Neural progenitor cell (in vitro differentiated cells): ENCODE data around the gene SPTB. TPM values are rescaled to one million over a fixed set of nuclear protein-coding genes. Genes with fewer than 3 reads are reported as not detected.

ENCODE experiments used
- DNase-seq: peaks from one replicate; pipeline ENCODE4 v3.0.0-alpha.2; 2016; ENCODE audit warnings: low spot score
- H2AFZ ChIP-seq: fragments of 200-600 bp; sonication (generic); replicated peaks from 2 replicates; pipeline ENCODE4 v1.6.1; 2016; ENCODE audit warnings: antibody characterized with exemption
- H3F3A ChIP-seq: fragments of 200-600 bp; sonication (generic); 2 replicates; pipeline ENCODE4 v1.6.1; 2016; ENCODE audit warnings: antibody characterized with exemption, low read depth
- H3K27ac ChIP-seq: fragments of 200-600 bp; sonication (generic); 2 replicates; pipeline ENCODE4 v1.5.1; 2016; ENCODE audit warnings: mild to moderate bottlenecking
- H3K27me3 ChIP-seq: fragments of 200-600 bp; sonication (generic); 2 replicates; pipeline ENCODE4 v1.6.1; 2016; ENCODE audit warnings: mild to moderate bottlenecking, moderate library complexity
- H3K36me3 ChIP-seq: fragments of 200-600 bp; sonication (generic); 2 replicates; pipeline ENCODE4 v1.5.1; 2016
- H3K4me1 ChIP-seq: fragments of 200-600 bp; sonication (generic); 2 replicates; pipeline ENCODE4 v1.6.1; 2016; ENCODE audit warnings: mixed run types
- H3K4me2 ChIP-seq: fragments of 200-600 bp; sonication (generic); 2 replicates; pipeline ENCODE4 v1.6.1; 2016
- H3K4me3 ChIP-seq: fragments of 200-600 bp; sonication (generic); 2 replicates; pipeline ENCODE4 v1.5.1; 2016
- H3K79me2 ChIP-seq: fragments of 200-600 bp; sonication (generic); 2 replicates; pipeline ENCODE4 v1.6.1; 2016; ENCODE audit warnings: low read depth
- H3K9ac ChIP-seq: fragments of 200-600 bp; sonication (generic); 2 replicates; pipeline ENCODE4 v1.6.1; 2016
- H3K9me3 ChIP-seq: fragments of 200-600 bp; sonication (generic); 2 replicates; pipeline ENCODE4 v1.5.1; 2016; ENCODE audit warnings: low read depth
- H4K20me1 ChIP-seq: fragments of 200-600 bp; sonication (generic); 2 replicates; pipeline ENCODE4 v1.6.1; 2016; ENCODE audit warnings: low read depth
- H3K27ac Mint-ChIP-seq: 3 replicates; pipeline ENCODE4 v1.8.0; 2021; ENCODE audit warnings: mixed read lengths
- H3K27me3 Mint-ChIP-seq: 2 replicates; pipeline ENCODE4 v1.8.0; 2022; ENCODE audit warnings: low read depth, mild to moderate bottlenecking, inconsistent platforms, moderate library complexity, mixed read lengths; ENCODE audit not compliant: insufficient read depth
- H3K36me3 Mint-ChIP-seq: 3 replicates; pipeline ENCODE4 v1.8.0; 2021; ENCODE audit warnings: mixed read lengths
- H3K4me1 Mint-ChIP-seq: 3 replicates; pipeline ENCODE4 v1.8.0; 2021; ENCODE audit warnings: mixed read lengths
- H3K4me3 Mint-ChIP-seq: 3 replicates; pipeline ENCODE4 v1.8.0; 2021; ENCODE audit warnings: mild to moderate bottlenecking, moderate library complexity, mixed read lengths
- H3K9me3 Mint-ChIP-seq: 3 replicates; pipeline ENCODE4 v1.8.0; 2020; ENCODE audit warnings: mixed read lengths
- EZH2 ChIP-seq: fragments of 200-600 bp; sonication (generic); IDR thresholded peaks from 2 replicates; pipeline ENCODE4 v1.6.1; 2017; ENCODE audit warnings: antibody characterized with exemption, mild to moderate bottlenecking, moderate library complexity
- EZH2phosphoT487 ChIP-seq: fragments of 200-600 bp; sonication (generic); IDR thresholded peaks from 2 replicates; pipeline ENCODE4 v1.6.1; 2017; ENCODE audit warnings: antibody characterized with exemption
- total RNA-seq: library from RNA; depleted of rRNA; stranded (reverse); fragments of >200 nt; gene quantifications from 2 replicates; pipeline ENCODE4 v1.2.3, GENCODE V29; 2015; ENCODE audit warnings: low replicate concordance
- TF ChIP-seq, protein P1 (sequence below): fragments of 200-600 bp; sonication (generic); IDR thresholded peaks from 2 replicates; pipeline ENCODE4 v1.5.1; 2017; ENCODE audit warnings: antibody characterized with exemption, mild to moderate bottlenecking

The SPTB gene
- total RNA-seq, 1 donor from 2014 or later, result 0.09 TPM

DNA sequence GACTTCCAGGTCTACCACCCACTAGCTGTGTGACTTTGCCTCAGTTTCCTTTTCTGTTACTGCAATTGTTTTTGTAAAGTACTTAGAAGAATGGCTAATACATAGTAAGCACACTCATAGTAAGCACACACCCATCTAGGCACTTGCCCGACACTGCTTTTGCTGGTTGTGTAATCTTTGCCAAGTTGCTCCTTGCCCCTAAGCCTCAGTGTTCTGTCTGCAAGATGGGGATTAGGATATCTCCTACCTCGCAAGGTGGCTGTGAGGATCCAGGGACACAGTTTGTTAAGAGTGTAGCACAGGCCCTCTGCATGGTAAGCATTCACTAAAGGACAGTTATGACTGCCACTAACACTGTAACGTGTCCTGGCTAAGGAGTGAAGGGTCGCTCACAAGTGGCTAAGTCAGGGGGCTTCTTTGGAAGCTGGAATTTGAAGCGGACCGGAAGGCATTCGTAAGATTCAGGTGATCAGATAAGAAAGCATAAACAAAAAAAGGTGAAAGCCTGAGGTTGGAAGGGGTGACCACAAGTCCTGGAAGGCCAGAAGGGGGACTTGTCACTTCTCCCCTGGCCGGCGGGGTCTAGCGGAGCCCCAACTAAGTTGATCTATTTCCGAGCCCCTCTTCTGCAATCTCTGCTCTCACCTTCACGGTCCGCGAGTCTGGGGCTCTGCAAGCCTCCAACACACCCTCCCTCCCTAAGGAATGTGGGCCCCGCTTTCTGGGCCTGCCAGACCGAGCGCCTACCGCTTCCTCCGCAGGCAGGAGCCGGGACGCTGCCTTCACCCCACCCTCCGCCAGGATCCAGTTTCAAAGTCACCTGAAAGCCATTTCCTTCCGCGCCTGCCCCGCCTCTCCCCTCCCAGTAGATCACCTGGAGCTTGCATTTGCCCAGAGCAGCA is 177.0 kb downstream of the SPTB start:
- peaks cover 22% of the 10 kb centered on the region for H4K20me1 ChIP-seq
- no peaks in the 10 kb centered on the region for H3K36me3 ChIP-seq
- H3K36me3 Mint-ChIP-seq, result no peaks in the 10 kb centered on the region
- peaks cover 62% of the 10 kb centered on the region for H3K4me1 Mint-ChIP-seq
- H3K9ac ChIP-seq, result no peak overlapping the region
- H3K9me3 Mint-ChIP-seq, result no peaks in the 10 kb centered on the region
- peaks cover 68% of the 10 kb centered on the region for H3K4me1 ChIP-seq
- peak overlapping the region; percentile 82 for H3K4me3 ChIP-seq
- no peaks in the 10 kb centered on the region for H3K9me3 ChIP-seq
- peaks cover 28% of the 10 kb centered on the region for H3K27me3 Mint-ChIP-seq
- H3K4me3 Mint-ChIP-seq, result peak overlapping the region; percentile 77
- DNase-seq, result peak; percentile 83
- H3K27me3 ChIP-seq, result peaks cover 21% of the 10 kb centered on the region
- H3F3A ChIP-seq, result peaks cover 59% of the 10 kb centered on the region
- no peak overlapping the region for H2AFZ ChIP-seq
- H3K79me2 ChIP-seq, result peaks cover 36% of the 10 kb centered on the region
- peak overlapping the region; percentile 93 for H3K4me2 ChIP-seq
- TF ChIP-seq, protein P1, sequence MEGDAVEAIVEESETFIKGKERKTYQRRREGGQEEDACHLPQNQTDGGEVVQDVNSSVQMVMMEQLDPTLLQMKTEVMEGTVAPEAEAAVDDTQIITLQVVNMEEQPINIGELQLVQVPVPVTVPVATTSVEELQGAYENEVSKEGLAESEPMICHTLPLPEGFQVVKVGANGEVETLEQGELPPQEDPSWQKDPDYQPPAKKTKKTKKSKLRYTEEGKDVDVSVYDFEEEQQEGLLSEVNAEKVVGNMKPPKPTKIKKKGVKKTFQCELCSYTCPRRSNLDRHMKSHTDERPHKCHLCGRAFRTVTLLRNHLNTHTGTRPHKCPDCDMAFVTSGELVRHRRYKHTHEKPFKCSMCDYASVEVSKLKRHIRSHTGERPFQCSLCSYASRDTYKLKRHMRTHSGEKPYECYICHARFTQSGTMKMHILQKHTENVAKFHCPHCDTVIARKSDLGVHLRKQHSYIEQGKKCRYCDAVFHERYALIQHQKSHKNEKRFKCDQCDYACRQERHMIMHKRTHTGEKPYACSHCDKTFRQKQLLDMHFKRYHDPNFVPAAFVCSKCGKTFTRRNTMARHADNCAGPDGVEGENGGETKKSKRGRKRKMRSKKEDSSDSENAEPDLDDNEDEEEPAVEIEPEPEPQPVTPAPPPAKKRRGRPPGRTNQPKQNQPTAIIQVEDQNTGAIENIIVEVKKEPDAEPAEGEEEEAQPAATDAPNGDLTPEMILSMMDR, result no peak
- TF ChIP-seq EZH2 (no peak), EZH2phosphoT487 (no peak)
- no peak overlapping the region for H3K27ac ChIP-seq
- H3K27ac Mint-ChIP-seq, result no peak overlapping the region

DNA sequence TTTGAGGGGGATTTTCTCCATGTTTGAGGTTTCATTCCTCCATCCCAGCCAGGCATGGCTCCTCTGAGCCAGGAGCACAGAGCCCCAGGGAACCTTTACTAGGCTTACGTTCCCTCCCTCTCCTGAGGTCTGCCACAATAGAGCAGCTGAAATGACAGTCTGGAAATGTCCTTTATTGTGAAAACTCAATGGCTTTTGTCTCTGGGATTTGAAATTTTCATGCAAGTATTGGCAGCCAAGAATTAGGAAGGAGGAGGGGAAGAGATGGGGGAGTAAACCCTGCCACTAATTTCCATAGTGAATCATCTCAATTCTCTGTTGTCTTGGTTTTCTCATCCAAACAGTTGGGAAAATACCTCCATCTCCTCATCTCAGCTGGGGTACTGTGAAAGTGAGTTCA is 178.0 kb downstream of the SPTB start:
- peaks cover 57% of the 10 kb centered on the region for H3K4me1 ChIP-seq

DNA sequence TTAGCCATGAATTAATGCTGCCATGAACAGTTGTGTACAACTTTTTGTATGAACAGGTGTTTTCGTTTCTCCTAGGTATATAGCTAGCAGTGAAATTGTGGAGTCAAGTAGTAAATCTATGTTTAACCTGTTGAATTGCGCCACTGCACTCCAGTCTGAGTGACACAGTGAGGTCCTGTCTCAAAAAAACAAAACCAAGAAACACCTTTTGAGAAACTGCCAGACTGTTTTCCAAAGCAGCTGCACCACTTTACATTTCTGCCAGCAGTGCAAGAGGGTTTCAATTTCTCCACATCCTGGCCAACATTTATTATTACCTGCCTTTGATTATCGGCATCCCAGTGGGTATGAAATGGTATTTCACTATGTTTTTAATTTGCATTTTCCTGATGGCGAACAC is 178.8 kb downstream of the SPTB start:
- Mint-ChIP-seq H3K4me1 (peaks cover 44% of the 10 kb centered on the region), H3K27ac (no peak overlapping the region), H3K9me3 (no peaks in the 10 kb centered on the region), H3K27me3 (peaks cover 22% of the 10 kb centered on the region), H3K4me3 (no peak overlapping the region), H3K36me3 (no peaks in the 10 kb centered on the region)
- Histone ChIP-seq H3K9ac (no peak overlapping the region), H3K4me3 (no peak overlapping the region), H3K27ac (no peak overlapping the region), H3K4me1 (peaks cover 49% of the 10 kb centered on the region), H3K27me3 (peaks cover 21% of the 10 kb centered on the region), H3K36me3 (no peaks in the 10 kb centered on the region), H3K4me2 (peak overlapping the region; percentile 93), H3K79me2 (peaks cover 25% of the 10 kb centered on the region), H3F3A (peaks cover 41% of the 10 kb centered on the region), H4K20me1 (peaks cover 6% of the 10 kb centered on the region), H3K9me3 (no peaks in the 10 kb centered on the region), H2AFZ (no peak overlapping the region)
- DNase-seq, result no peak
- TF ChIP-seq, protein P1, result no peak
- TF ChIP-seq EZH2phosphoT487, result no peak

More for the DNA sequence above, 178.0 kb downstream of the SPTB start:
- Mint-ChIP-seq H3K9me3 (no peaks in the 10 kb centered on the region), H3K4me3 (no peak overlapping the region), H3K4me1 (peaks cover 51% of the 10 kb centered on the region), H3K27me3 (peaks cover 23% of the 10 kb centered on the region), H3K27ac (no peak overlapping the region), H3K36me3 (no peaks in the 10 kb centered on the region)
- H2AFZ ChIP-seq, result no peak overlapping the region
- DNase-seq, result peak; percentile 70
- H3K27ac ChIP-seq, result no peak overlapping the region
- peaks cover 21% of the 10 kb centered on the region for H3K27me3 ChIP-seq
- peaks cover 11% of the 10 kb centered on the region for H4K20me1 ChIP-seq
- H3K36me3 ChIP-seq, result no peaks in the 10 kb centered on the region
- no peak overlapping the region for H3K9ac ChIP-seq
- H3F3A ChIP-seq, result peaks cover 48% of the 10 kb centered on the region
- peaks cover 30% of the 10 kb centered on the region for H3K79me2 ChIP-seq
- H3K4me3 ChIP-seq, result no peak overlapping the region
- H3K4me2 ChIP-seq, result peak overlapping the region; percentile 93
- H3K9me3 ChIP-seq, result no peaks in the 10 kb centered on the region
- no peak for TF ChIP-seq EZH2
- TF ChIP-seq EZH2phosphoT487, result no peak

DNA sequence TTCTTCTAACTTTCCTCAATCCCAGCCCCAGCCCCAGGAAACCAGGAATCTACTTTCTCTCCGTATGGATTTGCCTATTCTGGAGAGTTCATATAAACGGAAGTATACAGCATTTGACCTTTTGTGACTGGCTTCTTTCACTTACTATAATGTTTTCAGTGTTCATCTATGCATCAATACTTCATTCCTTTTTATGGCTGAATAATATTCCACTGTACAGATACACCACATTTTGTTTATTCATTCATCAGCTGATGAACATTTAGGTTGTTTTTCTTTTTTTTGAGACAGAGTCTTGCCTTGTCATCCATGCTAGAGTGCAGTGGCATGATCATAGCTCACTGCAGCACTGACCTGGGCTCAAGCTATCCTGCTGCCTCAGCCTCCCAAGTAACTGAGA is 179.4 kb downstream of the SPTB start:
- no peak overlapping the region for H3K4me2 ChIP-seq
- peaks cover 43% of the 10 kb centered on the region for H3K4me1 ChIP-seq
- no peaks in the 10 kb centered on the region for H3K36me3 Mint-ChIP-seq
- peaks cover 37% of the 10 kb centered on the region for H3F3A ChIP-seq
- peaks cover 21% of the 10 kb centered on the region for H3K27me3 ChIP-seq
- peaks cover 20% of the 10 kb centered on the region for H3K27me3 Mint-ChIP-seq
- no peak overlapping the region for H3K27ac ChIP-seq
- H3K79me2 ChIP-seq, result peaks cover 19% of the 10 kb centered on the region
- no peak for DNase-seq
- no peaks in the 10 kb centered on the region for H3K9me3 Mint-ChIP-seq
- H4K20me1 ChIP-seq, result peaks cover 6% of the 10 kb centered on the region
- no peaks in the 10 kb centered on the region for H3K36me3 ChIP-seq
- peak overlapping the region; percentile 63 for H3K4me3 Mint-ChIP-seq
- no peaks in the 10 kb centered on the region for H3K9me3 ChIP-seq
- peaks cover 38% of the 10 kb centered on the region for H3K4me1 Mint-ChIP-seq
- H3K9ac ChIP-seq, result no peak overlapping the region
- TF ChIP-seq EZH2phosphoT487 (no peak), EZH2 (no peak)
- TF ChIP-seq, protein P1, result no peak
- no peak overlapping the region for H3K27ac Mint-ChIP-seq
- H2AFZ ChIP-seq, result no peak overlapping the region
- no peak overlapping the region for H3K4me3 ChIP-seq
